SK-N-SH (cell line): ENCODE results near the gene PRKN. TPM values are rescaled to one million over a fixed set of nuclear protein-coding genes. Genes with fewer than 3 reads are reported as not detected.

Source experiments
- CTCF ChIA-PET: fragments of 300-600, 350-600 bp; formaldehyde crosslinking; extraction: SDS; loops from one replicate; lab custom pipeline; 2021; lab: Yijun Ruan, JAX
- POLR2A ChIA-PET: fragments of 350-600 bp; sonication (Branson Sonifier 250); formaldehyde crosslinking; extraction: SDS; loops from one replicate; lab custom pipeline; 2020; ENCODE audit warnings: antibody characterized with exemption, inconsistent platforms; lab: Yijun Ruan, JAX
- DNase-seq: peaks from one replicate; pipeline ENCODE4 v3.0.0; 2012
- H2AFZ ChIP-seq: fragments of 200-600 bp; sonication (generic); 2 replicates; pipeline ENCODE4 v1.8.1; 2016; ENCODE audit warnings: antibody characterized with exemption, mild to moderate bottlenecking, low read depth
- H3F3A ChIP-seq: fragments of 200-600 bp; sonication (generic); replicated peaks from 2 replicates; pipeline ENCODE3; 2016; ENCODE audit warnings: antibody characterized with exemption, mild to moderate bottlenecking; ENCODE audit not compliant: insufficient read depth
- H3K27ac ChIP-seq, 2 experiments: fragments of 200-500 bp in 1 of 2; fragments of 200-600 bp in 1 of 2; sonication (Bioruptor generic) in 1 of 2; sonication (generic), shearing (Covaris generic) in 1 of 2; 2 replicates each; pipeline versions ENCODE4 v1.5.1 to v1.6.1; 2014 to 2016; ENCODE audit warnings: low read depth in 2 of 2, inconsistent platforms in 1 of 2, low read length in 1 of 2, mild to moderate bottlenecking in 1 of 2, mixed read lengths in 1 of 2
- H3K27me3 ChIP-seq: fragments of 200-600 bp; sonication (generic), shearing (Covaris generic); 2 replicates; pipeline ENCODE4 v1.6.1; 2016; ENCODE audit warnings: mixed run types; ENCODE audit not compliant: insufficient read depth
- H3K36me3 ChIP-seq, 2 experiments: fragments of 200-500 bp in 1 of 2; fragments of 200-600 bp in 1 of 2; sonication (Bioruptor generic) in 1 of 2; sonication (generic) in 1 of 2; replicated peaks in 1 of 2; 2 replicates each; pipeline versions ENCODE3 to v1.5.1; 2014 to 2016; ENCODE audit warnings: low read length in 1 of 2, mild to moderate bottlenecking in 1 of 2; ENCODE audit not compliant: insufficient read depth in 2 of 2, control insufficient read depth in 1 of 2
- H3K4me1 ChIP-seq, 2 experiments: fragments of 200-500 bp in 1 of 2; fragments of 200-600 bp in 1 of 2; sonication (Bioruptor generic) in 1 of 2; sonication (generic), shearing (Covaris generic) in 1 of 2; 2 replicates each; pipeline versions ENCODE4 v1.5.1 to v1.6.1; 2014 to 2016; ENCODE audit warnings: low read depth in 1 of 2, low read length in 1 of 2, mixed run types in 1 of 2; ENCODE audit not compliant: insufficient read depth in 2 of 2, control insufficient read depth in 1 of 2
- H3K4me2 ChIP-seq: fragments of 200-600 bp; sonication (generic), shearing (Covaris generic); 2 replicates; pipeline ENCODE4 v1.6.1; 2017; ENCODE audit warnings: mixed run types
- H3K4me3 ChIP-seq, 2 experiments: fragments of 200-500 bp in 1 of 2; fragments of 200-600 bp in 1 of 2; sonication (Bioruptor generic) in 1 of 2; sonication (generic), shearing (Covaris generic) in 1 of 2; 2 replicates each; pipeline versions ENCODE4 v1.5.1 to v1.8.1; 2014 to 2016; ENCODE audit warnings: low read depth in 2 of 2, inconsistent platforms in 1 of 2, low read length in 1 of 2, mild to moderate bottlenecking in 1 of 2, mixed read lengths in 1 of 2, moderate library complexity in 1 of 2
- H3K79me2 ChIP-seq: fragments of 200-600 bp; sonication (generic); 2 replicates; pipeline ENCODE4 v1.8.1; 2017; ENCODE audit warnings: mild to moderate bottlenecking; ENCODE audit not compliant: insufficient read depth
- H3K9ac ChIP-seq: fragments of 200-600 bp; sonication (generic); 2 replicates; pipeline ENCODE4 v1.6.1; 2017; ENCODE audit warnings: mixed run types
- H3K9me2 ChIP-seq: fragments of 200-600 bp; sonication (generic); 2 replicates; pipeline ENCODE4 v1.6.1; 2017; ENCODE audit warnings: mixed run types
- H3K9me3 ChIP-seq: fragments of 200-600 bp; sonication (generic); 2 replicates; pipeline ENCODE4 v1.6.1; 2017; ENCODE audit warnings: mixed run types, mild to moderate bottlenecking, moderate library complexity
- H4K20me1 ChIP-seq: fragments of 200-600 bp; sonication (generic); 2 replicates; pipeline ENCODE4 v1.6.1; 2017; ENCODE audit warnings: mild to moderate bottlenecking, mixed run types; ENCODE audit not compliant: insufficient read depth
- ELF1 ChIP-seq: IDR thresholded peaks from 2 replicates; pipeline ENCODE4 v1.4.0; 2012
- EZH2phosphoT487 ChIP-seq: fragments of 200-600 bp; sonication (generic); IDR thresholded peaks from 2 replicates; pipeline ENCODE4 v1.6.1; 2017; ENCODE audit warnings: low read depth, mixed run types, mild to moderate bottlenecking, antibody characterized with exemption, moderate library complexity, borderline replicate concordance
- FOXJ3 ChIP-seq: sonication (generic); formaldehyde crosslinking; IDR thresholded peaks from 2 replicates; pipeline ENCODE4 v1.5.1; 2020; ENCODE audit warnings: mild to moderate bottlenecking, missing genetic modification reagents
- GABPA ChIP-seq: IDR thresholded peaks from 2 replicates; pipeline ENCODE4 v1.4.0; 2012; ENCODE audit warnings: low read depth, mild to moderate bottlenecking
- MXI1 ChIP-seq: IDR thresholded peaks from 2 replicates; pipeline ENCODE4 v1.6.1; 2012; ENCODE audit warnings: mild to moderate bottlenecking, low read depth, low read length, improper control_type of control experiment
- NFIC ChIP-seq: IDR thresholded peaks from 2 replicates; pipeline ENCODE4 v1.4.0; 2012; ENCODE audit warnings: borderline replicate concordance
- NRF1 ChIP-seq: IDR thresholded peaks from 2 replicates; pipeline ENCODE4 v1.6.1; 2012; ENCODE audit warnings: low read depth, mild to moderate bottlenecking, low read length
- POLR2AphosphoS5 ChIP-seq: IDR thresholded peaks from 2 replicates; pipeline ENCODE4 v1.6.1; 2012; ENCODE audit warnings: low read depth, low read length
- RAD21 ChIP-seq: IDR thresholded peaks from 2 replicates; pipeline ENCODE4 v1.6.1; 2012; ENCODE audit warnings: mild to moderate bottlenecking, low read length
- RCOR1 ChIP-seq: fragments of 150-350 bp; IDR thresholded peaks from 2 replicates; pipeline ENCODE4 v1.6.1; 2017; ENCODE audit warnings: antibody characterized with exemption, low read length
- RFX5 ChIP-seq: IDR thresholded peaks from 2 replicates; pipeline ENCODE4 v1.6.1; 2012; ENCODE audit warnings: mild to moderate bottlenecking, improper control_type of control experiment, low read length
- SIN3A ChIP-seq: IDR thresholded peaks from 2 replicates; pipeline ENCODE4 v1.6.1; 2012; ENCODE audit warnings: low read depth, mild to moderate bottlenecking, low read length, moderate library complexity, borderline replicate concordance
- SMC3 ChIP-seq: IDR thresholded peaks from 2 replicates; pipeline ENCODE4 v1.6.1; 2012; ENCODE audit warnings: low read depth, low read length, improper control_type of control experiment
- TCF12 ChIP-seq: IDR thresholded peaks from 2 replicates; pipeline ENCODE4 v1.4.0; 2012
- TEAD4 ChIP-seq: IDR thresholded peaks from 2 replicates; pipeline ENCODE4 v1.4.0; 2012; ENCODE audit warnings: mild to moderate bottlenecking, borderline replicate concordance; ENCODE audit not compliant: insufficient read depth
- ZBTB33 ChIP-seq: IDR thresholded peaks from 2 replicates; pipeline ENCODE4 v1.4.0; 2012; ENCODE audit warnings: low read depth, borderline replicate concordance
- WGBS: methylation state at CpG from one replicate; pipeline ENCODE4 v1.1.6; 2017; ENCODE audit warnings: low lambda C conversion rate; 5-methylcytosine and 5-hydroxymethylcytosine counted together
- polyA plus RNA-seq, 3 experiments: library from polyadenylated mRNA; depleted of rRNA; stranded (reverse); fragments of >200 nt; gene quantifications; 2 replicates each; pipeline ENCODE4 v1.2.3, GENCODE V29; 2012
- TF ChIP-seq, protein P1 (sequence below): fragments of 150-350 bp; IDR thresholded peaks from 2 replicates; pipeline ENCODE4 v1.6.1; 2016; ENCODE audit warnings: mild to moderate bottlenecking, low read depth, low read length
- TF ChIP-seq, protein P2 (sequence below): IDR thresholded peaks from 2 replicates; pipeline ENCODE4 v1.4.0; 2012; ENCODE audit warnings: low read depth, borderline replicate concordance

Gene PRKN
- polyA plus RNA-seq, 1 of the 3 experiments (the other 2 are of a cell fraction), result 0.76 TPM

- TF ChIP-seq NRF1, result no peak
Measured at GRCh38 chr6:161303628-161304340, 1423.8 kb downstream of the PRKN start (continued).

DNA sequence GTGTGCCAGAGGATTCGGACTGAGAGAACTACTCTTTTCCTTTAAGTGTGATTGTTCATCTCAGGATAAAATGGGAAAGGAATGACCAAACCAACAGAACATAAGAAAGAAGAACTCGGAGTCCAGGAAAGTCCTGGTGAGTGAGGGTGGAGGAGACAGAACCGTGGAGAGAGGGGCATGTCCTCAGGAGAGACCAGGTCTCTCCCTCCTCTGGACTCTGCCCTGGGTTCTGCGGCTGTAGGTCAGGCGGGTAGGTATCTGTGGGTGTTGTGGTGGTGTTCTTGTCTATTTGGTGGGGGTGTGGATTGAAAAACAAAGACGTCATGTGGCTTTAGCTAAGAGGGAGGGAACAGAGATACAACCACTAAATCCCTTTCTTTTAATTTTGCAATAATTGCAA lies 1424.6 kb downstream of the PRKN start:
- Histone ChIP-seq H3K4me1 (peaks cover 0 to 4% of the 10 kb centered on the region in 2 experiments; a peak in 1 of 4 replicates), H3K36me3 (no peaks in the 10 kb centered on the region), H2AFZ (no peak overlapping the region), H3K27me3 (no peaks in the 10 kb centered on the region), H3K27ac (no peak overlapping the region), H3K9me2 (no peaks in the 10 kb centered on the region), H3K4me3 (no peak overlapping the region), H3K9me3 (no peaks in the 10 kb centered on the region), H3K4me2 (no peak overlapping the region), H4K20me1 (no peaks in the 10 kb centered on the region), H3F3A (no peaks in the 10 kb centered on the region), H3K79me2 (no peaks in the 10 kb centered on the region), H3K9ac (no peak overlapping the region)
- WGBS, result 68% methylated on average over 6 of the region's 6 CpGs
- no peak for DNase-seq
- TF ChIP-seq RCOR1 (no peak), MXI1 (no peak), TEAD4 (no peak), RAD21 (no peak), FOXJ3 (CRISPR knock-in tag) (no peak), EZH2phosphoT487 (no peak), RFX5 (no peak), ZBTB33 (no peak), TCF12 (no peak), NFIC (no peak), POLR2AphosphoS5 (no peak), ELF1 (no peak), GABPA (no peak), SMC3 (no peak), SIN3A (no peak)
- TF ChIP-seq, protein P1, sequence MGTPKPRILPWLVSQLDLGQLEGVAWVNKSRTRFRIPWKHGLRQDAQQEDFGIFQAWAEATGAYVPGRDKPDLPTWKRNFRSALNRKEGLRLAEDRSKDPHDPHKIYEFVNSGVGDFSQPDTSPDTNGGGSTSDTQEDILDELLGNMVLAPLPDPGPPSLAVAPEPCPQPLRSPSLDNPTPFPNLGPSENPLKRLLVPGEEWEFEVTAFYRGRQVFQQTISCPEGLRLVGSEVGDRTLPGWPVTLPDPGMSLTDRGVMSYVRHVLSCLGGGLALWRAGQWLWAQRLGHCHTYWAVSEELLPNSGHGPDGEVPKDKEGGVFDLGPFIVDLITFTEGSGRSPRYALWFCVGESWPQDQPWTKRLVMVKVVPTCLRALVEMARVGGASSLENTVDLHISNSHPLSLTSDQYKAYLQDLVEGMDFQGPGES, result no peak
- TF ChIP-seq, protein P2, sequence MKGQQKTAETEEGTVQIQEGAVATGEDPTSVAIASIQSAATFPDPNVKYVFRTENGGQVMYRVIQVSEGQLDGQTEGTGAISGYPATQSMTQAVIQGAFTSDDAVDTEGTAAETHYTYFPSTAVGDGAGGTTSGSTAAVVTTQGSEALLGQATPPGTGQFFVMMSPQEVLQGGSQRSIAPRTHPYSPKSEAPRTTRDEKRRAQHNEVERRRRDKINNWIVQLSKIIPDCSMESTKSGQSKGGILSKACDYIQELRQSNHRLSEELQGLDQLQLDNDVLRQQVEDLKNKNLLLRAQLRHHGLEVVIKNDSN, result no peak
- POLR2A ChIA-PET, result no interaction called here
- CTCF ChIA-PET, result no interaction called here
